GM12878 (cell line): ENCODE measurements around the gene SMC3. TPM values are rescaled to one million over a fixed set of nuclear protein-coding genes. Genes with fewer than 3 reads are reported as not detected.
A peak's percentile ranks its signal among the peaks of the same experiment; 100 is the strongest.

Experiments used
- ATAC-seq: fragments of 200-7000 bp; cut with Tn5 transposase; 3 replicates; pipeline ENCODE4 v1.9.1; 2020; ENCODE audit warnings: mild to moderate bottlenecking, moderate library complexity
- BruUV-seq: library from RNA; stranded (reverse); fragments of 400-500 nt; replicated peaks from 2 replicates; lab custom pipeline; 2021; lab: Mats Ljungman, UMichigan
- CTCF ChIA-PET: fragments of 300-600 bp; sonication (Branson Sonifier 250); formaldehyde crosslinking; extraction: SDS; loops from one replicate; lab custom pipeline; 2021; ENCODE audit warnings: inconsistent platforms; lab: Yijun Ruan, JAX
- POLR2A ChIA-PET: fragments of 350-600 bp; formaldehyde crosslinking; extraction: SDS; loops from one replicate; lab custom pipeline; 2021; ENCODE audit warnings: inconsistent platforms; lab: Charles Lee
- RAD21 ChIA-PET: fragments of 300-600 bp; sonication (Branson Sonifier 250); formaldehyde crosslinking; loops from one replicate; lab custom pipeline; 2023; ENCODE audit warnings: antibody characterized with exemption; ENCODE audit not compliant: unreplicated experiment; lab: Charles Lee
- SMC1A ChIA-PET: fragments of 300-600 bp; sonication (Branson Sonifier 250); formaldehyde crosslinking; loops from one replicate; lab custom pipeline; 2023; ENCODE audit not compliant: unreplicated experiment, uncharacterized antibody; lab: Charles Lee
- DNase-seq: peaks from one replicate; pipeline ENCODE4 v3.0.0-alpha.2; 2011; ENCODE audit warnings: low read depth, low spot score
- FAIRE-seq: peaks from 3 replicates; lab custom pipeline; 2011; peaks lifted over from hg19 to GRCh38; lab: Jason Lieb, UNC
- H2AFZ ChIP-seq: 2 replicates; pipeline ENCODE4 v1.6.0; 2011; ENCODE audit warnings: low read depth, low read length, control low read depth; ENCODE audit not compliant: control insufficient read depth
- H3K27ac ChIP-seq: 2 replicates; pipeline ENCODE4 v1.5.1; 2011; ENCODE audit warnings: control low read depth; ENCODE audit not compliant: control insufficient read depth, insufficient read depth
- H3K27me3 ChIP-seq, 2 experiments: replicated peaks in 1 of 2; 2 replicates each; pipeline versions ENCODE4 v1.6.0 to v1.6.1; 2011; ENCODE audit warnings: low read length in 1 of 2; ENCODE audit not compliant: control insufficient read depth in 2 of 2, insufficient read depth in 2 of 2
- H3K36me3 ChIP-seq, 2 experiments: 2 replicates each; pipeline ENCODE4 v1.5.1; 2011; ENCODE audit warnings: low read length in 1 of 2; ENCODE audit not compliant: control insufficient read depth in 2 of 2, insufficient read depth in 2 of 2
- H3K4me1 ChIP-seq: 2 replicates; pipeline ENCODE4 v1.6.1; 2011; ENCODE audit warnings: mild to moderate bottlenecking, low read length, moderate library complexity, mixed read lengths; ENCODE audit not compliant: control insufficient read depth, insufficient read depth
- H3K4me2 ChIP-seq: 2 replicates; pipeline ENCODE4 v1.6.0; 2011; ENCODE audit warnings: control low read depth; ENCODE audit not compliant: control insufficient read depth, insufficient read depth
- H3K4me3 ChIP-seq: fragments of 200-600 bp; sonication (generic); 2 replicates; pipeline ENCODE4 v1.5.1; 2016
- H3K79me2 ChIP-seq: 2 replicates; pipeline ENCODE4 v1.6.0; 2011; ENCODE audit warnings: low read length; ENCODE audit not compliant: control insufficient read depth, insufficient read depth
- H3K9ac ChIP-seq: 2 replicates; pipeline ENCODE4 v1.8.0; 2011; ENCODE audit warnings: low read length, control low read depth, mixed read lengths; ENCODE audit not compliant: control insufficient read depth, insufficient read depth
- H3K9me3 ChIP-seq: replicated peaks from 3 replicates; pipeline ENCODE4 v1.5.1; 2011; ENCODE audit warnings: mild to moderate bottlenecking, low read length; ENCODE audit not compliant: control insufficient read depth, insufficient read depth
- H4K20me1 ChIP-seq: 2 replicates; pipeline ENCODE4 v1.6.0; 2011; ENCODE audit not compliant: control insufficient read depth, insufficient read depth
- GABPA ChIP-seq: IDR thresholded peaks from 2 replicates; pipeline ENCODE4 v1.6.1; 2014; ENCODE audit warnings: antibody characterized with exemption, low read depth, mild to moderate bottlenecking, inconsistent platforms
- KLF5 ChIP-seq: fragments of 450-650 bp; IDR thresholded peaks from 2 replicates; pipeline ENCODE4 v1.6.1; 2014; ENCODE audit warnings: mild to moderate bottlenecking; ENCODE audit not compliant: partially characterized antibody
- MEF2B ChIP-seq: fragments of 450-650 bp; IDR thresholded peaks from 2 replicates; pipeline ENCODE4 v1.6.1; 2018; ENCODE audit warnings: mild to moderate bottlenecking, moderate library complexity; ENCODE audit not compliant: partially characterized antibody, poor library complexity, severe bottlenecking
- NBN ChIP-seq: fragments of 450-650 bp; IDR thresholded peaks from 2 replicates; pipeline ENCODE4 v1.6.1; 2016
- NFIC ChIP-seq: IDR thresholded peaks from 2 replicates; pipeline ENCODE4 v1.6.1; 2012; ENCODE audit warnings: low read depth, mild to moderate bottlenecking, inconsistent platforms, low read length, moderate library complexity
- NFYB ChIP-seq: IDR thresholded peaks from 2 replicates; pipeline ENCODE4 v1.6.1; 2011; ENCODE audit warnings: low read depth, mild to moderate bottlenecking, low read length, improper control_type of control experiment, moderate library complexity; ENCODE audit not compliant: insufficient read depth
- NRF1 ChIP-seq: conservative IDR thresholded peaks from 2 replicates; pipeline ENCODE4 v1.6.1; 2011; ENCODE audit warnings: mild to moderate bottlenecking, low read depth, low read length, improper control_type of control experiment
- PML ChIP-seq: IDR thresholded peaks from 2 replicates; pipeline ENCODE4 v1.6.1; 2012; ENCODE audit warnings: low read length, inconsistent platforms
- RUNX3 ChIP-seq: IDR thresholded peaks from 2 replicates; pipeline ENCODE4 v1.6.1; 2012; ENCODE audit warnings: low read length, inconsistent platforms
- SP1 ChIP-seq: IDR thresholded peaks from one replicate; pipeline ENCODE4 v1.6.1; 2011; ENCODE audit warnings: low read depth, low read length
- ZNF384 ChIP-seq: IDR thresholded peaks from 2 replicates; pipeline ENCODE4 v1.6.1; 2012; ENCODE audit warnings: low read depth, mild to moderate bottlenecking, low read length, improper control_type of control experiment, borderline replicate concordance
- WGBS: methylation state at CpG from one replicate; pipeline ENCODE4 v1.1.6; 2016; ENCODE audit warnings: low lambda C conversion rate; ENCODE audit not compliant: insufficient replicate concordance, insufficient coverage; ENCODE audit errors: missing lambda C conversion rate; 5-methylcytosine and 5-hydroxymethylcytosine counted together
- in situ Hi-C: fragments of 300-500 bp; cut with MboI; formaldehyde crosslinking; loops from 9 replicates; pipeline ENCODE4 v1.14.3; 2018; ENCODE audit warnings: mixed read lengths
- intact Hi-C: fragments of 100-400 bp; cut with micrococcal nuclease; formaldehyde crosslinking; loops from one replicate; pipeline ENCODE4 v1.14.2; 2022; ENCODE audit not compliant: unreplicated experiment
- polyA plus RNA-seq, 11 experiments: library from polyadenylated mRNA; depleted of rRNA in 4 of 11; unstranded in 6 of 11; stranded (reverse) in 5 of 11; fragments of >200 nt; fragmentation: Nextera tagmentation in 4 of 11; fragmentation: Illumina TruSeq in 1 of 11; extraction: Ambion mirVana in 4 of 11; extraction: Trizol in 1 of 11; gene quantifications; 1 replicate in 1 of 11; 2 replicates in 10 of 11; pipeline versions ENCODE4 v1.2.1 to v1.2.3, GENCODE V29; 2011 to 2016; ENCODE audit warnings: inconsistent platforms in 2 of 11, missing spikeins in 2 of 11, low read depth in 1 of 11
- total RNA-seq, 4 experiments: library from RNA; depleted of rRNA in 3 of 4; stranded (reverse); fragments of >200 nt in 3 of 4; fragmentation: Illumina TruSeq in 1 of 4; extraction: Trizol in 1 of 4; gene quantifications; 2 replicates each; pipeline versions ENCODE4 v1.2.1 to v1.2.3, GENCODE V29; 2013 to 2021
- TF ChIP-seq, protein P1 (sequence below): fragments of 450-650 bp; IDR thresholded peaks from 2 replicates; pipeline ENCODE4 v1.6.1; 2016; ENCODE audit warnings: mild to moderate bottlenecking
- TF ChIP-seq, protein P2 (sequence below): fragments of 450-650 bp; IDR thresholded peaks from 2 replicates; pipeline ENCODE4 v1.6.1; 2014; ENCODE audit warnings: mild to moderate bottlenecking

Gene SMC3
- total and polyA plus RNA-seq, 10 of the 15 experiments (the other 5 are each of a cell fraction or from before 2014, with no cell fraction given) = 30.4 to 123 (median 48.3) TPM

- Histone ChIP-seq H4K20me1 (no peaks in the 10 kb centered on the region; the same call in 1 of the 2 replicates), H3K27me3 (no peaks in the 10 kb centered on the region), H3K9ac (0 out of 2 replicates have a peak overlapping the region, but pooled peaks have one; percentile 12), H2AFZ (no peak overlapping the region), H3K4me2 (peak overlapping the region; percentile 31), H3K9me3 (no peaks in the 10 kb centered on the region), H3K27ac (peak overlapping the region; percentile 22; the same call in 1 of the 2 replicates), H3K4me3 (peak overlapping the region; percentile 70; the same call in 1 of the 2 replicates), H3K79me2 (peaks cover 79% of the 10 kb centered on the region), H3K36me3 (0 out of 4 replicates have a peak, but pooled peaks cover 0 to 4% of the 10 kb centered on the region in 2 experiments), H3K4me1 (peaks cover 9% of the 10 kb centered on the region)
- POLR2A ChIA-PET = interaction anchor here (0.6 to 1.6 kb wide), 5 partner anchors 10 to 266 kb away, joined by 3 to 5 read pairs (median 3); partner anchors contain the start of gene SMNDC1
- 71% methylated on average over 2 of the region's 2 CpGs for WGBS
- 0 out of 2 replicates have a peak, but pooled peaks have one; percentile 20 for TF ChIP-seq NFYB
- no peak for TF ChIP-seq PML
- in situ Hi-C loops = no loop called here
- FAIRE-seq (no peak), ATAC-seq (no peak), DNase-seq (no peak)
- CTCF ChIA-PET = interaction anchor here (0.7 to 2.1 kb wide), 12 partner anchors 11 to 265 kb away, joined by 3 to 11 read pairs (median 4); no protein-coding TSS in a partner anchor
- BruUV-seq = no TSS peak
- SMC1A ChIA-PET = interaction anchor here (0.7 to 2.9 kb wide), 14 partner anchors 9 to 270 kb away, joined by 3 to 13 read pairs (median 4); partner anchors contain the start of gene SMNDC1
- RAD21 ChIA-PET = interaction anchor here (0.8 to 2.2 kb wide), 8 partner anchors 12 to 266 kb away, joined by 3 to 5 read pairs (median 4); no protein-coding TSS in a partner anchor
- intact Hi-C loops = loop anchor here (10.0 kb wide), 1 partner anchor 436 kb away; no protein-coding TSS in a partner anchor
These were observed 3.7 kb downstream of the SMC3 start for GRCh38 chr10:110571093-110571743.

GRCh38 chr10:110572862-110573261, 5.4 kb downstream of the SMC3 start:
- Histone ChIP-seq H4K20me1 (no peaks in the 10 kb centered on the region; the same call in 1 of the 2 replicates), H3K4me1 (peaks cover 9% of the 10 kb centered on the region), H3K36me3 (peaks cover under 1 to 5% of the 10 kb centered on the region in 2 experiments; a peak in 2 of 4 replicates)
- TF ChIP-seq, protein P1, sequence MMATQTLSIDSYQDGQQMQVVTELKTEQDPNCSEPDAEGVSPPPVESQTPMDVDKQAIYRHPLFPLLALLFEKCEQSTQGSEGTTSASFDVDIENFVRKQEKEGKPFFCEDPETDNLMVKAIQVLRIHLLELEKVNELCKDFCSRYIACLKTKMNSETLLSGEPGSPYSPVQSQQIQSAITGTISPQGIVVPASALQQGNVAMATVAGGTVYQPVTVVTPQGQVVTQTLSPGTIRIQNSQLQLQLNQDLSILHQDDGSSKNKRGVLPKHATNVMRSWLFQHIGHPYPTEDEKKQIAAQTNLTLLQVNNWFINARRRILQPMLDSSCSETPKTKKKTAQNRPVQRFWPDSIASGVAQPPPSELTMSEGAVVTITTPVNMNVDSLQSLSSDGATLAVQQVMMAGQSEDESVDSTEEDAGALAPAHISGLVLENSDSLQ = peak; percentile 47; the same call in 1 of the 2 replicates
- TF ChIP-seq KLF5 (no peak), NBN (no peak), ZNF384 (no peak), NRF1 (no peak), MEF2B (no peak), NFIC (0 out of 2 replicates have a peak, but pooled peaks have one; percentile 24), SP1 (no peak), RUNX3 (peak; percentile 65; the same call in 1 of the 2 replicates), GABPA (no peak)
- TF ChIP-seq, protein P2, sequence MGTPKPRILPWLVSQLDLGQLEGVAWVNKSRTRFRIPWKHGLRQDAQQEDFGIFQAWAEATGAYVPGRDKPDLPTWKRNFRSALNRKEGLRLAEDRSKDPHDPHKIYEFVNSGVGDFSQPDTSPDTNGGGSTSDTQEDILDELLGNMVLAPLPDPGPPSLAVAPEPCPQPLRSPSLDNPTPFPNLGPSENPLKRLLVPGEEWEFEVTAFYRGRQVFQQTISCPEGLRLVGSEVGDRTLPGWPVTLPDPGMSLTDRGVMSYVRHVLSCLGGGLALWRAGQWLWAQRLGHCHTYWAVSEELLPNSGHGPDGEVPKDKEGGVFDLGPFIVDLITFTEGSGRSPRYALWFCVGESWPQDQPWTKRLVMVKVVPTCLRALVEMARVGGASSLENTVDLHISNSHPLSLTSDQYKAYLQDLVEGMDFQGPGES = no peak

More at GRCh38 chr10:110572862-110573261, 5.4 kb downstream of the SMC3 start:
- whole genome bisulfite sequencing = 36% methylated on average over 2 of the region's 2 CpGs
- no peaks in the 10 kb centered on the region for H3K9me3 ChIP-seq
- peak overlapping the region; percentile 47 for H3K4me2 ChIP-seq
- H3K27me3 ChIP-seq = no peaks in the 10 kb centered on the region
- ChIA-PET POLR2A (interaction anchor here (0.6 to 1.4 kb wide), 2 partner anchors 28 to 271 kb away, joined by 3 to 4 read pairs; no protein-coding TSS in a partner anchor), SMC1A (interaction anchor here (1.5 kb wide), 1 partner anchor 9 kb away, joined by 4 read pairs; no protein-coding TSS in a partner anchor), RAD21 (no interaction called here), CTCF (interaction anchor here (1.1 to 2.2 kb wide), 6 partner anchors 14 to 1564 kb away, joined by 3 to 7 read pairs (median 4); no protein-coding TSS in a partner anchor)
- in situ Hi-C loops (no loop called here), intact Hi-C loops (loop anchor here (10.0 kb wide), 1 partner anchor 438 kb away; no protein-coding TSS in a partner anchor)
- ATAC-seq (no peak), FAIRE-seq (no peak), DNase-seq (no peak)
- H3K4me3 ChIP-seq = peak overlapping the region; percentile 50
- BruUV-seq = no TSS peak
- H3K9ac ChIP-seq = peak overlapping the region; percentile 8; the same call in 1 of the 2 replicates
- peaks cover 75% of the 10 kb centered on the region for H3K79me2 ChIP-seq
- no peak overlapping the region for H2AFZ ChIP-seq
- H3K27ac ChIP-seq = no peak overlapping the region
